HG03097 (cell line): ENCODE data around the gene RALGPS1.

Experiments used
- ATAC-seq: cut with Tn5 transposase; IDR thresholded peaks from one replicate; pipeline ENCODE4 v1.9.1; 2021; ENCODE audit not compliant: unreplicated experiment, low FRiP score

The RALGPS1 gene

DNA sequence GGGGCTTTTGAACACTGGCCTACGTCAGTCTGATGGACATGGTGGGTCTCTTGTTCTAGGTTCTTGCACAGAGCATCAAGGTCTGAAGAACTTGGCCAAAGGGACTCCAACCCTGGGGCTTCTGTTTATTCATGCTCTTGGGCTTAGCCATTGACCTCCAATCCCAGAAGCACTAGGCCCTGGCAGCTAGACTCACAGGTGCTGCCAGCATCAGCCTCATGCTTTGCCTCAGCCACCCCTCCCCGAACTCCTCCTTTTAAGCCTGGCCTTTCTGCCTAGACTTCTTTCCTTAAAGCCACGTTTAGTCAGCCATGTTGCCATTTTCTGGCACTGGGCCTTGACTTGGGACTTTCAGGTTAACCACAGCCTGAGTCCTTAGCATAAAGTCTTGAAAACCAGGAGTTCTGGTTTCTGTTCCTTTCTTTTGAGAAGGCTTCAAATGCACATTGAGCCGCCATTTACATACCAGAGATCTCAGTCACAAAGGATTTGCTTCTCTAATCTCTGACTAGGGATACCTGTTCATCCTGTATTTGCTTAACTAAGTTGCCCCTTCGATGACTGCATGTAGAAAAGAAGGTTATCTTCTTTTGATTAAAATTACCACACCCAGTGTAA is 153.1 kb downstream of the RALGPS1 start:
- ATAC-seq, result no peak

DNA sequence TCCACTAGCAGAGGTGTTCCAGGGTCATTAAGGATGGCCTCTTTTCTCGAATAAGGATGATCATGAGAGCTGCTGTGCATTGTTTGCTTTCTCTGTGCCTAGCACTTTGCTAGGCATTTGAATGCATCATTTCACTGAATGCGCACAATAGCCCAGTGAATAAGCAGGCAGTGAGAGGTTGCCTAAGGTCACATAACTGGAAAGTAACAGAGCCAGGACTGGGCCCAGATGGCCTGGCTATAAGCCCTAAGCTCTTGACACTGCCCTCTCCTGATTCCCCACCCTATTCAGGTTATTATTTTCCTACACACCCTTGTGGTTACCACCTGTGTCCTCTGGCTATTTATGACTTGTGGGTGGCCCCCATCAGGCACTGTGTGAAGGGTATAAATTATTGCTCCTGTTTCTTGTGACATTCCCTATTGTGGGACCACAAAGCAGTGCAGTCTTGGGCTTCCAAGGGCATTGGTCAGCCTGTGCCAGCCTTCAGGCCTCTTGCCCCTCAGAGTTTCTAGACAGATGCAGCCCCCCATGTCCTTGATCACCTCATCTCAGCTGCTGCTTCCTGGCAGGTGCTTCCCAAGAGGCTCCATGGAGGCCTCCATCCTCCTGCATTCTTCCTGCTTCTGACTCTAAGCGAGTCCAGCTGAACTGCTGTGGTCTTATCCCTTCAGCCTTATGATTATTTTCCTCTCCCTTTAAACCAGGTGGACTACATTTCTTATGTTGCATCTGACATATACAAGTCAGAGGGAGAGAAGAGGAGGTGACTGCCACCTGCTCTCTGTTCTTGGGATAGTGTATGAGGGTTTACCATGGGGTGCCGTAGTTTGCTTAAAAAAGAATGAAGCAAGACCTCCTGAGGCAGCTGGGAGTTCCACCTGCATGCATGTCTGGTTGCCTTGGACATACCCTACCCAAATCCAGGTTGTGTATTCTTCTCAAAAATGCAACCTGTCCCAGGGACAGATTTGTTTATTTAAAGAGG is 160.3 kb downstream of the RALGPS1 start:
- ATAC-seq, result no peak

DNA sequence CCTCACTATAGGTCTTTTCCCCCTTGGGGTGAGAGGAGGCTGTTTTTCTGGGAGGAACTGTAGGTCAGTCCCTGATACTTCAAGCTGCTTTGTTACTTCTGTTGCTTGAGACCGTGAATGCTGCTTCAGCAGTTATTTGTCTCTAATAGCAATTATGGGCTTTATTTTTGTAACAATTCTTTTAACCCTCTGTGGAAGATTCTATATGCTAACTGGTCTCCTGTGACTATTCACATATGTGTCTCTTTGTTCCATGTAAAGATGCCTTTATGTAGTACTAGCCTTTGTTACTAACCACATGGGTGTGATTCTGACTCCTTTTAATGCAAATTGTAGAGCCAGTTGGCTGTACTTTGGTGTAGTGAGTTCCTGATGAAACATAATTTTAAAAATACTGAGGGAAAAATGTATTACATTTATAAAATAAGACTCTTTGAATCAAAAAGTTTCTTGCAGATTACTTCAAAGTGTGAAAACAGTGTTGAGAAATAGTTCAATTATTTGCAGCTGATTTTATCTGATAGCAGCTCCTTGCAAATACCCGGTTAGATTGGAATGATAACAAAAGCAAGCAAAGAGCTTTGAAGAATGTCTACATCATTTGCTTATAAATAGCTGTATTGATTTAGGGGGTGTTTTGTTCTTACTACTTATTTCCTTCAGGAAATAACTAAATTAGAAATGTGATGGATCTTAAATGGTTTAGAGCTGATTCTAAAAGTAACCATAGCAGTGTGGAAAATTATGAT is 161.2 kb downstream of the RALGPS1 start:
- ATAC-seq, result no peak

DNA sequence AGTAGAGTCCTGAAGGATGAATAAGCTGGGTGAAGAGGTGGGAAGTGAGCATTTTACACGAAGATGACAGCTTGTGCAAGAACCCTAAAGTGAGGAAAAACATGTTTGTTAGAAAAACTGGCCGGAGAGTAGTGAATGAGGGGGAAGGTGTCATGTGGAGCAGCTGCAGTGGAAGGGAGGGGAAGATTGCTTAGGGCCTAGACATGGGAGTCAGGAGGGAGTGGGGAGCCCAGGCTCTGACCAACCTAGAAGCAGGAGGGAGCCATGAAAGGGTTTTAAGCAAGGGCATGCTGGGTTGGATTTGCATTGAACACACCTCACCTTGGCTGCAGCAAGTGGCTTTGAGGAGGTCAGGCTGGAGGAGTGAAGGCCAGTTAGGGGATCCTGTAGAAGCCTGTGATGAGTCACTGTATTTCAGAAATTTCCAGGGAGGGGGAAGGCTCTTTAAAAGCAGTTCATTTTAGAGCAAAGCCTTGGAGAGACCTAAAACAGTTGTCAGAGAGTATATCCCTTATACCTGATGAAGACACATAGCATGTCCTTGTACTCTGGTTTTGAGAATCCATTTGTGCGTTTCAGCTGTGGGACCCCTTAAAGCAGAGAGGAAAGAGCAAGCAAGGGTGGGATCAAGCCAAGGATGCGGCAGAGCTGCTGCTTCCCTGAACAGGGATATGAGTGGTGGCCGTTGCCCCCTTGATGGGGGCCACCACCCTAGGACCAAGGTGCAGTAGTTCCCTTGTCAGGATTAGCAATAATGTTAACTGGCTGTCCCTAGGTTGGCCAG is 162.5 kb downstream of the RALGPS1 start:
- no peak for ATAC-seq

DNA sequence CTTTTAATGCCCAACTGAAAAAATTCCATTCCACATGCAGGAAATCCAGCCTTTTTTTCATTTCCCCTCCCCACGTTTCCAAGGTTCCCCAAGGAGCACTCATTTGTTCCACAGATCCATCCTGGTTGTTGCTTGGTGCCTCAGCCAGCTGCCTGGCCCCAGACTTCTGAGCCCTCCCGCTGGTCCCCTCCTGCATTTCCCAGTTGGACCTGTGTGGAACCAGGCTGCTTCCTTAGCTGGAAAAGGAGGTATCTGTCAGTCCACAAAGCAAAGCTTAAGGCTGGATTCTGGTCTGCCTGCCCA is 163.0 kb downstream of the RALGPS1 start:
- ATAC-seq, result no peak

DNA sequence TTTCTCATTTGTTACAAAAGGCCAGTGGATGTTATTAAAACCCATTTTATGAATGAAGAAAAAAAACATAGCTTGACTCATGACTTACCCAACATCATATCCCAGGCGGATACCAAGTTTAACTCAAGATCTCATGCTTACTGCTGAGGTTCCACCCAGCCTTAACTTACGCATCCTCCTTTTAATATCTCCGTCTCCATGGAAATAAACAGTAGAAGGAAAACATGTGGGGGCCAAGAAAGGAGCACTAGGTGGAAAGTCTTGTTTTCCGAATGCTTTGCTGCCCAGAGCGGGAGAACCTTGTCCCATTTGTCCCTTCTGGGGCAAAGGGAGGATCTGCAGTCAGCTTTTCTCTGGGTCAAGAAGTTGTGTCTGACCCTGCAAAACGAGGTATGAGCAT is 163.8 kb downstream of the RALGPS1 start:
- no peak for ATAC-seq

DNA sequence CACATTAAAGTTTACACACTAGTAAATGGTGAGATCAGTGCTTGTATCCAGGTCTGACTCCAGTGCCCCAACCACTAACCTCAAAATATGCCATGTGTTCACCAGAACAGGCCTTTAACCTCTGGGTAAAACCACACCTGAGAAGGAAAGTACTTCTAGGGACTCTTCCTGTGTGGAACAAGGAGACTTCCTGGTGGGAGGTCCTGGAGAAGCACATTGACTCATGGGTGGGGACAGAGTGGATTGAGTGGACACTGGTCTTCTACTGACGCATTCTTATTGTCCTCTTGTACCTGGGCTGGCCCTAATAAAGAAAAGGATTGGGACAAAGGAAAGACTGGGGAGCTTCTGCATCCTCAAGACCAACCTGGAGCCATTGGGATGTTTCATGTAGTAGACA is 164.4 kb downstream of the RALGPS1 start:
- no peak for ATAC-seq

DNA sequence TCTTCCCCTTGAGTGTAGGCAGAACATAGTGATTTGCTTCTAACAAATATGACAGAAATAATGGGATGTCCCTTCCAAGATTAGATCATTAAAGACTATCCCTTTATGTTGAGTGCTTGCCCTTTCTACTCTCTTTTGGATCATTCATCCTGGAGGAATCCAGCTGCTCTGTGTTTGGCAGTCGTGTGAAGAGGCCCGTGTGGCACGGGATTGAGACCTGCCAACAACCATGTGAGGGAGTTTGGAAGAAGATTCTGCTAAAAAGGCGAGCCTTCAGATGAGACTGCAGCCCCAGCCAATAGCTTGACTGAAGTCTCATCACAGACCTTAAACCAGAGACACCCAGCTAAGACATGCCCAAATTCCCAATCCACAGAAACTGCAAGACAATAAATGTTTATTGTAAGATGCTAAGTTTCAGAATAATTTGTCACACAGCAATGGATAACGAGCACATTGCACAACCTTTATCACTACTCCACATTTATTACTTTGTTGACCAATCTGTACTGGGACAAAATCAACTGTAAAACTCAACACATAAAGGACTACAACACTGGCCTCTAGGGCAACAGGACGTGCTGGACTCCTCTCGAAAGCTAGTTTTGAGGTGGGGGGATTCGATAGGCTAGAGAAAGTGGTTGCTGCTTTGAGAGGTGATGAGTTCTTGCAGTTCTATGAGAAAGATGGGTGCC is 165.0 kb downstream of the RALGPS1 start:
- ATAC-seq, result no peak

DNA sequence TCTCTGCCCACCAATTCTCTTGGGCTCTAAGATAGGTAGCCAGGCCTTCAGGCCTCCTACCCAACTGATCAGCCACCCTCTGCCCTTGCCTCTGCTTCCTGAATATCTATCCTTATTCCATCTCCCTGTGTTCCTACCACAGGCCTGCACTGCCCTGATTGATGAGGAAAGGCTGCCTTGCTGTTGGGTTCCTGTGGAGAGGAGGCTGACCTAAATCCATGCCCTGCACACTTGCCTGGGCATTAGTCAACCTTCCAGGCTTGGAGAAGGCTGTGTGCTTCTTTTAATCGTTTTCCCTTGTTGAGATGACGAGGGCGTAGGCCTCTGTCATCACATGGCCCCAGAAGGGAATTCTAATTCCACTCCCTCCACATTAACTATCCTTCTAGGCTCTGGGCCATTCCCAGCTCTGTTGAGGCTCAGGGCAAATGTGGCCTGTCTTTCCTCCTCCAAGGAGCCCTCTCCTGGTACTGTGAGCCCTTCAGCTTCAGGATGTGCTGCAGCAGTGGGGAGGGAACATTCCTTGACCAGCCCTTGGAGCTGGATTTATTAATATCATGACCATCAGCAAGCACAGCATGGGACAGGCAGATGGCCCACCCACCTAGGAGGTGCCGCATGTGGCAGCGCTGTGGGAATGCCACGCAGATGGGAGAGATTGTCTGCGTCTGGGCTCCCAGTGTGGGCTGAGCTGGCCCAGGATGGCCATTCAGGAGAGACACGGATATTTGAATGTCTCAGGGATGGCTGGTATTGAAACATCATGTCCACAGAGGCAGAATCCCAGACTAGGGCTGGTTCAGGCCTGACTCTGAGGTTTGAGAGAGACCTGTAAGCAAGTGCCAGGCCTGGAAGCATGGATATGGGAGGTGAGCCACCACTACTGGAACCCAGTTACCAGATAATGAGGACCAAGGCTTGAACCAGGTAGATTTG is 166.9 kb downstream of the RALGPS1 start:
- no peak for ATAC-seq

DNA sequence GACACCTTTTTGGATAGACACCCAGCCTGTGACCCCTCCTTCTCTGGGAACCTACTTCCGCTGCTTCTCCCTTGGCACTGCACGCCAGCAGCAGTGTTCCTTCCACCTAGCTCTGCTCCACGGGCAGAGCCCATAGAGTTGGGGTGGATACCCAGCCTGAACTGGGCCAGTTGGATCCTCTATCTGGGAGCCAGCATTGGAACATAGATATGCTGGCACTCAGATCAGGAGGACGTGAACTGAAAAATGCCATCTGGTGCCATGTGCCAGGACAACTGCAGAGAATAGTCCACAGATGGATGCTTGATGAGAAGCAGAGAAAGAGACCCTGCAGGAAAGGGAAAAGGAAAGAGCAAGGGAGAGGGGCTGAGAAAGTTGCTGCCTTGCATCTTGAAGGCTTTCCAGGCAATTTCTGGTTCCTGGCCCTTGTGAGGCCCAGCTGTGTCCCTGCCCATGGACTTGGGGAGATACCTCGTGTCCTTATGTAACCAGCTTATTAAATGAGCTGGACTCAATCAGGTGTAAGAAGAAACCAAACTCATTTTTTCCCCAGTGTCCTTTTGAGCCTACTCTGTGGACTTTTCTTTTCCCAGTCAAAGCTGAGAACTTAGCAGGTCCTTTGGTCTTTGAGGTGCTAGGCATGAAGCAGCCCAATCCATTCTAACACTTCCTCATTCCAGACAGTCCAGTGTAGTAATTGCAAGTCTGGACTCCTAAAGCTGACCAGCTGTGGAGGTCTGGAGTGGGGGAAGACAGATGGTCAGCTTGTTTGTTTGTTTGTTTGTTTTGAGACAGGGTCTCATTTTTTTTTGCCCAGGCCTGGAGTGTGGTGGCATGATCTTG is 168.8 kb downstream of the RALGPS1 start:
- ATAC-seq, result no peak

DNA sequence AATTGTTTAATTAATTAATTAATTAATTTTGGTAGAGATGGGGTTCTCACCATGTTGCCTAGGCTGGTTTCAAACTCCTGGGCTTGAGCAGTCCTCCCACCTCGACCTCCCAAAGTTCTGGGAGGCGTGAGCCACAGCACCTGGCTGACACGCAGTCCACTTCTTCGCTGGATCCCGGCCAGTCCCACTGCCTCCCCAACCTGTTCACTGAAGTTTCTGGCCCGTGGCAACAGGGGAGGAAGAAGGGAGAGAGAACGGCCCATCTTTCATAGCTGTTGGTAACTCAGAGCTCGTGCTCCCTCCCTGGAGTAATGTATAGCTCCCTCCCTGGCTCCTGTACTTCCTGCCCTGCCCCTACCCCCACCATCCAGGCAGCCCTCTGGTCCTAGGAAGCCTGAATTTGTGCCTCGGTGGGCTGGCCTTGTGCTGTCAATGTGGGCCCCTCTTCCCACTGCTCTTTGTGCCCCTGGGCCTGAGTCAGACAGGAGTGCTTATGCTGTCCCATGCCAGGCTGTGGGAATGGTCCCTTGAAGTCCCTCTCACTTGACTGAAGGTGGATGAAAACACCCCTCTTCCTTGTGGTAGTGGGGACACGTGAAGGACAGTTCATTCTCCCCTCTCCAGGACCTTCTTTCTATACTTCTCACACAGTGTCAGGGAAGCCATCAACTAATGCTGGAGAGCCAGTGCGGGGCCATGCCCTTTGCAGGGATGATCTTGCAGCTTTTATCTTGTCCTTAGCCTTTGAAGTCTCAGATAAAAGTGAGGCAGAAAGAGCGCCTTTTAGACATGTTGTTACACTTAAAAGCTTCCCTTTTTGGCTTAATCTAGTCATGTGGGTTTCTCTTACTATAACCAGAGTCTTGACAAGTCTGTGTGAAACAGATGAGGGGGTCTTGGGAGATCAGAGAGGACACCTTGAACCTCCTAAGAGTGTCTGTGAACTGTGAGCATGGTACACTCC is 169.8 kb downstream of the RALGPS1 start:
- no peak for ATAC-seq

DNA sequence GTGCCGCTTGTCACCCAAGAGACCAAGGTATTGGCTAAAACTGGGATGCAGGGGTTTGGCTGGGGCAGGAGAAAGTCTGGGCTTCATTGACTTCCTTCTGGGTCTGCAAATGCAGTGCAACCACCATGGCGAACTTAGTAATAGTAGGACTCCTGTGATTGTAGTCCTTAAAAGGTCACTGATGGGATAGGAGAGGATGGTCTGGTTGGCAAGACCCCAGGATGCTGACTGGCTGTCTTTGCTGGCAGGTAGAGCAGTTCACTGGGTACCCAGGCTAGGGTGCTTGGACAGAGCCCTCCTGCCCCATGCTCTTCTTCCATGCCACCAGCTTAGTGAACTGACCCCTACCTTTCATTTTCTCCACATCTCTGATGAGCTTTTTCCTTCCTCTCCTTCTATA is 170.6 kb downstream of the RALGPS1 start:
- ATAC-seq, result no peak

DNA sequence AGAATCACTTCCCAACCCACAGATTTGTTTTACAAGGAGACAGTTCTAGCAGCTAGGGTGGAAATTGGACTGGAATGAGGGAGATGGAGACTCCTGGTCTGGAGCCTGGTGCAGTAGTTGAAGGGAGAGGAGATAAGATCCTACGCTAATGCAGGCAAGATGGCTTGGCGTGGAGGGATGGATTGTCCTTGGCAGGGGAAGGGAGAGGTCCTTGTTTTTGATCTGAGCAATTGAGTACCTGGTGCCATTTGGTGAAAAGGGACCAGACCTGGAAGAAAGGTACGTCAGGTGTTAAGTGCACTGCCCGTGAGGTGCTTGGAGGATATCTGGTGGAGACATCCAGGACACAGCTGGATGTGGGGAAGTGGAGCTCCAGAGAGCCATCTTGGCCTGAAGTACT is 172.2 kb downstream of the RALGPS1 start:
- no peak for ATAC-seq

DNA sequence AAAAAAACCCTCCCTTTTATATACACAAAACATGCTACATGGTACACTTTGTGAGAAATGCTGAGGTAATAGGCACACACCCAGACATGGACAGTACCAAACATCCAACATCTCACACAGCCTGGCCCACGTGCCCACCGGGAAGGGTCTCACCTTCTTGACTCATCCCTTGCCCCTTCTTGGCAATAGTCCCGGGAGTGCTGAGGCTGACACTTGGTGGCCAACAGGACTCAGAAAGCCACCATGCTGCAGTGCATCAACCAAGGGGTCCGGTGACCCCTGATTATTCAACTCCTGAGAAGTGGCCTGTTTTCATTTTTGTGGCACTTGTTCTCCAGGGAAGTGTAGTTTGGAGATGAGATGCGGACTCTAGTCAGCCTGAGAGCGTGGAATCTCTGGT is 172.8 kb downstream of the RALGPS1 start:
- ATAC-seq, result no peak

DNA sequence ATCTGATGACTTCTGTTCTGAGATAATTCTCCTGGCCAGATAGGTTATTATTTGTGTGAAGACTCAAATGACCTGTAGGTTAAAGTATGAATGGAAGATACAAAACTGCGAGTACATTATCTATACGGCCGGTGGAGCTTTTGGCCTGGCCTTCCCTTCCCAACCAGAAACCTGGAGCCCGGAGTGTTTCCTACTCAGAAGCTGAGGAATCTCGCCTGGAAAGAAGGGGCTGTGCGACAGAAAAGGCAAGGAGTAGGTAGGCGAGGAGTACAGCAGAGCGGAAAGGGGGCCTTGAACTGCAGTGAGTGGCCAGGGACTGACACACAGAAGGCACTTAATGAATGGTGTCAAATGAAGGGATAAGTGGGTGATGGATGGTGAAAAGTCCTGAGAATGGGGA is 173.3 kb downstream of the RALGPS1 start:
- ATAC-seq, result no peak

DNA sequence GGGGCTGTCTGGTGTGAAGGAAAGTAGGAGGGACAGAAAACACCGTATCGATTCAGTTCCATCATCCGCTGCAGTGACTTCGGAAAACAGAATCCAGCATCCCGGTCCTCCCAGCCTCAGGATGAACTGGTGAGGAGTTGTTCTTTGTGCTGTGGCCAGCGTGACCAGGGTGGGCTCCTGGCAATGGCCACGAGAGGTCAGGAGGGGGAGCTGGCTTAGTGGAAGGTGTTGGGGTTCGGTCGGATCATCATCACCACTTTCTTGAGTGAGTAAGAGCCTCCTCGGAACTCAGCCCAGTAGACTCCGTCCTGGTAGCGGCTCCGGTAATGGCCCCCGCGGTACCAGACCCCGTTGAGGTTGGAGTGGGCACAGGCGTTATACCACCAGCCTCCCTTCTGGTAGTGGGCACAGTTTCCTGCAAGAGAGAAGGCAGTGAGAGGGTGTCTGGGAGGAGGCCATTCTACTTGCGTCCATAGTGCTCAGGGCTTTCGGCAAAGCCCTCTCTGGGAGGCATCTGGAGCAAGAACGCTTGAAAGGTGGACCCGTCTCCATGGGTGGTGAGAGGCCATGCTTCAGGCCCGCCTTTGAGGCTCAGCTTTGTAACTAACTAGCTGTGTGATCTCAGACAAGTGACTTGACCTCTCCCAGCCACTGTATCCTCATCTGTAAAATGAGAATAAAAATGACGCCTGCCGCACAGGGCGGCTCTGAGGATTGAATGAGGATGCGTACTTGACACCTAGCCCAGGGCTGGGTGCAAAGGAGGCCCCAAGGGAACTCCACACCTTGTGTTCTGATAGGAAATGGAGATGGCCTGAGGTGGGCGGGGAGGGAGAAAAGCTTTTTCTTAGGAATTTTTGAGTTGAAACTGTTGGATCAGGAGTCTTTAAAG is 174.4 kb downstream of the RALGPS1 start:
- ATAC-seq, result no peak
